Fibroblast of the aortic adventitia (primary cell): ENCODE data around the gene DLEC1. TPM values are rescaled to one million over a fixed set of nuclear protein-coding genes. Genes with fewer than 3 reads are reported as not detected.

Source experiments
- DNase-seq: peaks from one replicate; pipeline ENCODE4 v3.0.0-alpha.2; 2010; ENCODE audit warnings: low read depth
- H3K4me3 ChIP-seq: 2 replicates; pipeline ENCODE4 v1.5.1; 2011; ENCODE audit warnings: low read depth, mild to moderate bottlenecking, control low read depth, low read length, moderate library complexity
- total RNA-seq: library from RNA; depleted of rRNA; stranded (reverse); fragments of >200 nt; gene quantifications from 2 replicates; pipeline ENCODE4 v1.2.3, GENCODE V29; 2012; ENCODE audit warnings: low replicate concordance
- TF ChIP-seq, protein P1 (sequence below): IDR thresholded peaks from 2 replicates; pipeline ENCODE4 v1.5.1; 2011; ENCODE audit warnings: mild to moderate bottlenecking, low read length, control low read depth, inconsistent platforms; ENCODE audit not compliant: insufficient read depth

DLEC1 gene, protein sequence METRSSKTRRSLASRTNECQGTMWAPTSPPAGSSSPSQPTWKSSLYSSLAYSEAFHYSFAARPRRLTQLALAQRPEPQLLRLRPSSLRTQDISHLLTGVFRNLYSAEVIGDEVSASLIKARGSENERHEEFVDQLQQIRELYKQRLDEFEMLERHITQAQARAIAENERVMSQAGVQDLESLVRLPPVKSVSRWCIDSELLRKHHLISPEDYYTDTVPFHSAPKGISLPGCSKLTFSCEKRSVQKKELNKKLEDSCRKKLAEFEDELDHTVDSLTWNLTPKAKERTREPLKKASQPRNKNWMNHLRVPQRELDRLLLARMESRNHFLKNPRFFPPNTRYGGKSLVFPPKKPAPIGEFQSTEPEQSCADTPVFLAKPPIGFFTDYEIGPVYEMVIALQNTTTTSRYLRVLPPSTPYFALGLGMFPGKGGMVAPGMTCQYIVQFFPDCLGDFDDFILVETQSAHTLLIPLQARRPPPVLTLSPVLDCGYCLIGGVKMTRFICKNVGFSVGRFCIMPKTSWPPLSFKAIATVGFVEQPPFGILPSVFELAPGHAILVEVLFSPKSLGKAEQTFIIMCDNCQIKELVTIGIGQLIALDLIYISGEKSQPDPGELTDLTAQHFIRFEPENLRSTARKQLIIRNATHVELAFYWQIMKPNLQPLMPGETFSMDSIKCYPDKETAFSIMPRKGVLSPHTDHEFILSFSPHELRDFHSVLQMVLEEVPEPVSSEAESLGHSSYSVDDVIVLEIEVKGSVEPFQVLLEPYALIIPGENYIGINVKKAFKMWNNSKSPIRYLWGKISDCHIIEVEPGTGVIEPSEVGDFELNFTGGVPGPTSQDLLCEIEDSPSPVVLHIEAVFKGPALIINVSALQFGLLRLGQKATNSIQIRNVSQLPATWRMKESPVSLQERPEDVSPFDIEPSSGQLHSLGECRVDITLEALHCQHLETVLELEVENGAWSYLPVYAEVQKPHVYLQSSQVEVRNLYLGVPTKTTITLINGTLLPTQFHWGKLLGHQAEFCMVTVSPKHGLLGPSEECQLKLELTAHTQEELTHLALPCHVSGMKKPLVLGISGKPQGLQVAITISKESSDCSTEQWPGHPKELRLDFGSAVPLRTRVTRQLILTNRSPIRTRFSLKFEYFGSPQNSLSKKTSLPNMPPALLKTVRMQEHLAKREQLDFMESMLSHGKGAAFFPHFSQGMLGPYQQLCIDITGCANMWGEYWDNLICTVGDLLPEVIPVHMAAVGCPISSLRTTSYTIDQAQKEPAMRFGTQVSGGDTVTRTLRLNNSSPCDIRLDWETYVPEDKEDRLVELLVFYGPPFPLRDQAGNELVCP (N-terminal part only)
- total RNA-seq: 0.09 and 0.25 TPM in 2 replicates

DNA sequence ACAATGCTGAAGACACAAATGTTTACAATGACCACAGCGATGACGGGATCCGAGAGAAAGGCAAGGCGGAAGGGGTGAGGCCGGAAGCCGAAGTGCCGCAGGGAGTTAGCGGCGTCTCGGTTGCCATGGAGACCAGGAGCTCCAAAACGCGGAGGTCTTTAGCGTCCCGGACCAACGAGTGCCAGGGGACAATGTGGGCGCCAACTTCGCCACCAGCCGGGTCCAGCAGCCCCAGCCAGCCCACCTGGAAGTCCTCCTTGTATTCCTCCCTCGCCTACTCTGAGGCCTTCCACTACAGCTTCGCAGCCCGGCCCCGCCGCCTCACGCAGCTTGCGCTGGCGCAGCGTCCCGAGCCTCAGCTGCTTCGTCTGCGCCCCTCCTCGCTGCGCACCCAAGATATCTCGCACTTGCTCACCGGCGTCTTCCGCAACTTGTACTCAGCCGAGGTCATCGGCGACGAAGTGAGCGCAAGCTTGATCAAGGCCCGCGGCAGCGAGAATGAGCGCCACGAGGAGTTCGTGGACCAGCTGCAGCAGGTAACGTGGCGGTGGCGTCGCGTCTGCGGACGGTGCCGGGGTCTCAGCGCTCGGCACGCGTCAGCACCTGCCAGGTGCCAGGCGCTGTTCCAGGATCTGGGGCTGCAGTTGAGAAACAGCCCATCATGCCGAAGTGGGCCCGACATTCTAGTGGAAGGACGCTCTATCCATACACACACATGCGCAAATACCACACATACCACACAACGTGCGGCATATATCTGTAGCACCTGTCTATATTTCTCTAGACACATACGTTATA lies at the start of gene DLEC1:
Gene DLEC1 (plus strand): TSS at position 108 of the 798 bp plus-strand sequence. CDS start 18 bp downstream, at position 126.
- H3K4me3 ChIP-seq: peak within 1 kb of the TSS; percentile 28
- TF ChIP-seq, protein P1, sequence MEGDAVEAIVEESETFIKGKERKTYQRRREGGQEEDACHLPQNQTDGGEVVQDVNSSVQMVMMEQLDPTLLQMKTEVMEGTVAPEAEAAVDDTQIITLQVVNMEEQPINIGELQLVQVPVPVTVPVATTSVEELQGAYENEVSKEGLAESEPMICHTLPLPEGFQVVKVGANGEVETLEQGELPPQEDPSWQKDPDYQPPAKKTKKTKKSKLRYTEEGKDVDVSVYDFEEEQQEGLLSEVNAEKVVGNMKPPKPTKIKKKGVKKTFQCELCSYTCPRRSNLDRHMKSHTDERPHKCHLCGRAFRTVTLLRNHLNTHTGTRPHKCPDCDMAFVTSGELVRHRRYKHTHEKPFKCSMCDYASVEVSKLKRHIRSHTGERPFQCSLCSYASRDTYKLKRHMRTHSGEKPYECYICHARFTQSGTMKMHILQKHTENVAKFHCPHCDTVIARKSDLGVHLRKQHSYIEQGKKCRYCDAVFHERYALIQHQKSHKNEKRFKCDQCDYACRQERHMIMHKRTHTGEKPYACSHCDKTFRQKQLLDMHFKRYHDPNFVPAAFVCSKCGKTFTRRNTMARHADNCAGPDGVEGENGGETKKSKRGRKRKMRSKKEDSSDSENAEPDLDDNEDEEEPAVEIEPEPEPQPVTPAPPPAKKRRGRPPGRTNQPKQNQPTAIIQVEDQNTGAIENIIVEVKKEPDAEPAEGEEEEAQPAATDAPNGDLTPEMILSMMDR: no peak

DNA sequence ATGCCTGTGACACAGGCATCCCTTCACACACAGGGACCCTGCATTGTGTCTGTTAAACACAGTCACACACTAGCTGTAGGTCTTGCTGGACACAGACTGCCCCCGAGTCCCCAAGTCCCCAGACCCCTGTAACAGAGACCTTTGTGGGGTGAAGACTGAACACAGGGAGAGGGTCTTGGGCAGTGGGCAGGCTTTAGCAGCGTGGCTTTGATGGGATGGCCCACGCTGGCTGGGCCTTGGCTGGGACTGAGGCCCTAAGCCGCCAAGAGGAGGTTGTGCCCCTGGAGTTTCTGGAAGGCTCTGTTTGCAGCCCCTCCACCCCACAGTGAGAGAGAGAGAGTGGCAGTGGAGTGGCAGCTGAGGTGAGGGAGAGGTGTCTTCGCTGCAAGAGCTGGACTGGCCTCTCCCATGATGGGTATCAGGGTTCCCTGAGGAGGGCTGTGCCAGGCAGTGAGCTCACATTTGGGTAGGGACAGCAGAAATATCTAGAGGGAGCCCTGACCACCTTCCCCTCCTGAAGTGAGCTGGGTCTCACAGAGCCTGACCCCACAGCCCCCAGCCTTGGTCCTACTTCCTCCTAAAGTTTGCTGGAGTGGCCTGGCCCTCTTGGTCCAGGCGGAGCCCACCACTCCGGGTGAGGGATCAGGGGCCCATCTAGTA lies 49.1 kb upstream of the DLEC1 start:
- no peak overlapping the region for H3K4me3 ChIP-seq
- DNase-seq: no peak
- TF ChIP-seq, protein P1: no peak

More for the DNA sequence above, at the start of gene DLEC1:
- DNase-seq: peak; percentile 32

DNA sequence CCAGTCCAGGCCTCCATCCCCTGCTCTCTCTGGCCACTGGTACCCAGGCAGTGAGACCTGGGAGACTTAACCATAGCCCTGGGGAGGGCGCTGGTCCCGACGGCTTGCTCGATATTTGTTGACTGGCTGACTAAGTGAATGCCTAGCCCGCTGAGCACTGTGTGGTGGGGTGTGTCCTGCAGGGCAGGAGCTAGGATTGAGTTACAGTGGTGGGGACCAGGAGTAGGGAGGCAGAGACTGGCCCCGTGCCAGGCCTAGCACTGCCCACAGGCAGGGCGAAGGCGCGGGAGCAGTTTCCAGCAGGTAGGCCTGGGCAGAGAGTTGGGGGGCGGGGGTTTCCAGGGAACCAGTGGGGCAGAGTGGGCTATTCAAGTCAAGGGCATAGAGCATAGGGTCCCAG lies 48.5 kb upstream of the DLEC1 start, which contains the start of gene VILL:
Gene VILL (plus strand): TSS at position 260 of the 400 bp plus-strand sequence. CDS start 2,887 bp downstream, outside the sequence.
- no peak for DNase-seq
- no peak within 1 kb of the TSS for H3K4me3 ChIP-seq
- TF ChIP-seq, protein P1: no peak

DNA sequence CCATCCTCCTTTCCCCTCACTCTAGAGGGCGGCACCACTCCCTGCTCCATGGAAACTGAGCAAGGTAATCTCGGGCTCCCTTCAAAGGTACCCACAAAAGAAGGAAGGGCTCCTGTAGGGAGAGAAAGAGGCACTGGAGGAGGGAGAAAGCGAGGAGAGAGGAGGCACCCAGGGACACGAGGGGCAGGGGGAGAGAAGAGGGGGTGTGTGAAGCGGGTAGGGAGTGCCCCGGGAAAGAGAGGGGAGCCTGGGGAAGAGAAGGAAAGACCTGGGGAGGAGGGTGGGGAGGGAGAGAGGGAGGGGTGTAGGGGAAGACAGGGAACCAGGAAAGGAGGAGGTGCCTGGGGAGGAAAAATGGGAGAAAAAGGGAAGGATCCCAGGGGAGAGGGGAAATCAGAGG lies 47.9 kb upstream of the DLEC1 start:
- no peak for DNase-seq
- TF ChIP-seq, protein P1: no peak
- no peak overlapping the region for H3K4me3 ChIP-seq

DNA sequence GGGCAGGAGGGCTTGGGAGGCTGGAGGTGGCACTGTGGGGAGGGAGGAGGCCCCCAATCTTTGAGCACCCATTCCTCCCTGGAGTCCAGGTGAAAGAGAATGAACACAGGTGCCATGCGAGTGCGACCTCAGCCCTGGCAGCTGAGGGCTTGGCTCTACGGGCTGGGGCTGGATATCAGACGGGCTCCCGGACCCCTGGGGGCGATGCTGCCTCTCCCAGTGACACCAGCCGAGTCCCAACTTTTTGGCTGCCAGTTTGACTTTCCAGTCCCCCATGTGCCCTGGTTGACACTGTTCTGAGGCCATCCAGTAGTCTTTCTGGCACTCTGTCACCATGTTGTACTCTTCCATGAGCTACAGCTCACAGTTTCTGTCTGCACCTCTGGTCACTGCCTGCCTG lies 47.2 kb upstream of the DLEC1 start:
- DNase-seq: no peak

More for the DNA sequence above, 47.2 kb upstream of the DLEC1 start:
- TF ChIP-seq, protein P1: no peak
- no peak overlapping the region for H3K4me3 ChIP-seq
